H9 (cell line): ENCODE results near the gene HK2. TPM values are rescaled to one million over a fixed set of nuclear protein-coding genes. Genes with fewer than 3 reads are reported as not detected.

Source experiments
- DNase-seq: peaks from one replicate; pipeline ENCODE4 v3.0.0-alpha.2; 2017
- H2AFZ ChIP-seq: one replicate; pipeline ENCODE4 v1.6.1; 2013; ENCODE audit warnings: mild to moderate bottlenecking, low read length, control low read depth, moderate library complexity
- H2AK5ac ChIP-seq: 2 replicates; pipeline ENCODE4 v1.6.1; 2013; ENCODE audit warnings: low read length, control low read depth, mixed read lengths; ENCODE audit not compliant: insufficient read length
- H2BK120ac ChIP-seq: one replicate; pipeline ENCODE4 v1.6.1; 2013; ENCODE audit warnings: low read depth, mild to moderate bottlenecking, low read length, control low read depth, inconsistent platforms; ENCODE audit not compliant: poor library complexity, severe bottlenecking
- H2BK12ac ChIP-seq: 2 replicates; pipeline ENCODE4 v1.6.1; 2013; ENCODE audit warnings: low read length, control low read depth, mixed read lengths, low read depth; ENCODE audit not compliant: insufficient read length
- H2BK15ac ChIP-seq: 2 replicates; pipeline ENCODE4 v1.6.1; 2013; ENCODE audit warnings: low read depth, low read length, control low read depth
- H2BK20ac ChIP-seq: one replicate; pipeline ENCODE4 v1.6.1; 2013; ENCODE audit warnings: low read depth, mild to moderate bottlenecking, low read length, control low read depth, inconsistent platforms; ENCODE audit not compliant: poor library complexity, severe bottlenecking
- H2BK5ac ChIP-seq: 2 replicates; pipeline ENCODE4 v1.6.1; 2013; ENCODE audit warnings: low read length, control low read depth, mixed read lengths; ENCODE audit not compliant: insufficient read length
- H3K14ac ChIP-seq: 2 replicates; pipeline ENCODE4 v1.6.1; 2013; ENCODE audit warnings: low read length, control low read depth; ENCODE audit not compliant: insufficient read depth
- H3K18ac ChIP-seq: 2 replicates; pipeline ENCODE4 v1.6.1; 2013; ENCODE audit warnings: low read depth, mild to moderate bottlenecking, mixed read lengths, low read length, control low read depth; ENCODE audit not compliant: insufficient read length
- H3K23ac ChIP-seq: 2 replicates; pipeline ENCODE4 v1.6.1; 2013; ENCODE audit warnings: low read length, control low read depth, mixed read lengths, low read depth; ENCODE audit not compliant: insufficient read length
- H3K23me2 ChIP-seq: 2 replicates; pipeline ENCODE4 v1.6.1; 2013; ENCODE audit warnings: low read depth, mild to moderate bottlenecking, mixed read lengths, low read length, control low read depth; ENCODE audit not compliant: insufficient read length, poor library complexity, severe bottlenecking
- H3K27ac ChIP-seq: 2 replicates; pipeline ENCODE4 v1.5.1; 2013; ENCODE audit warnings: low read length, control low read depth, mixed read lengths, low read depth; ENCODE audit not compliant: insufficient read length
- H3K27me3 ChIP-seq: 2 replicates; pipeline ENCODE4 v1.6.1; 2013; ENCODE audit warnings: low read length, control low read depth, inconsistent platforms; ENCODE audit not compliant: insufficient read depth
- H3K4ac ChIP-seq: 2 replicates; pipeline ENCODE4 v1.6.1; 2013; ENCODE audit warnings: low read depth, mild to moderate bottlenecking, control low read depth, inconsistent platforms, low read length, moderate library complexity
- H3K4me1 ChIP-seq: 2 replicates; pipeline ENCODE4 v1.6.1; 2013; ENCODE audit warnings: low read length, control low read depth, inconsistent platforms; ENCODE audit not compliant: insufficient read depth
- H3K4me2 ChIP-seq: 2 replicates; pipeline ENCODE4 v1.6.1; 2013; ENCODE audit warnings: low read length, control low read depth, mixed read lengths; ENCODE audit not compliant: insufficient read length, insufficient read depth
- H3K56ac ChIP-seq: 2 replicates; pipeline ENCODE4 v1.6.1; 2013; ENCODE audit warnings: low read depth, mild to moderate bottlenecking, mixed read lengths, low read length, control low read depth; ENCODE audit not compliant: insufficient read length
- H3K79me1 ChIP-seq: 2 replicates; pipeline ENCODE4 v1.6.1; 2013; ENCODE audit warnings: low read depth, mild to moderate bottlenecking, moderate library complexity, low read length, control low read depth, inconsistent platforms; ENCODE audit not compliant: insufficient read depth, poor library complexity, severe bottlenecking
- H3K79me2 ChIP-seq: 2 replicates; pipeline ENCODE4 v1.6.1; 2013; ENCODE audit warnings: low read length, control low read depth, inconsistent platforms; ENCODE audit not compliant: insufficient read depth
- H3K9ac ChIP-seq: 2 replicates; pipeline ENCODE4 v1.6.1; 2013; ENCODE audit warnings: low read length, control low read depth, mixed read lengths; ENCODE audit not compliant: insufficient read length; ENCODE audit errors: extremely low read depth
- H3K9me3 ChIP-seq: one replicate; pipeline ENCODE4 v1.6.1; 2013; ENCODE audit warnings: low read depth, low read length, inconsistent platforms; ENCODE audit not compliant: control insufficient read depth
- H3T11ph ChIP-seq: one replicate; pipeline ENCODE4 v1.6.1; 2013; ENCODE audit warnings: mild to moderate bottlenecking, low read length, control low read depth, inconsistent platforms
- H4K20me1 ChIP-seq: one replicate; pipeline ENCODE4 v1.6.1; 2013; ENCODE audit not compliant: control insufficient read depth, insufficient read length, insufficient read depth
- H4K5ac ChIP-seq: 2 replicates; pipeline ENCODE4 v1.6.1; 2013; ENCODE audit warnings: low read depth, mild to moderate bottlenecking, mixed read lengths, low read length, control low read depth; ENCODE audit not compliant: insufficient read length
- H4K8ac ChIP-seq: replicated peaks from 2 replicates; pipeline ENCODE4 v1.6.1; 2013; ENCODE audit warnings: low read length, control low read depth, mixed read lengths, low read depth; ENCODE audit not compliant: insufficient read length
- H4K91ac ChIP-seq: 2 replicates; pipeline ENCODE4 v1.6.1; 2013; ENCODE audit warnings: low read depth, mild to moderate bottlenecking, moderate library complexity, mixed read lengths, low read length, control low read depth; ENCODE audit not compliant: insufficient read length
- H3K27ac Mint-ChIP-seq, 3 experiments: 2 replicates in 2 of 3; 3 replicates in 1 of 3; pipeline ENCODE4 v1.8.0; 2020 to 2021; ENCODE audit warnings: mixed read lengths in 3 of 3, mild to moderate bottlenecking in 1 of 3, moderate library complexity in 1 of 3
- H3K27me3 Mint-ChIP-seq: 2 replicates; pipeline ENCODE4 v1.8.0; 2021; ENCODE audit warnings: low read depth, mild to moderate bottlenecking, moderate library complexity, mixed read lengths
- H3K36me3 Mint-ChIP-seq, 3 experiments: 2 replicates in 2 of 3; 3 replicates in 1 of 3; pipeline ENCODE4 v1.8.0; 2020 to 2021; ENCODE audit warnings: low read depth in 3 of 3, mixed read lengths in 3 of 3; ENCODE audit not compliant: insufficient read depth in 1 of 3
- H3K4me1 Mint-ChIP-seq, 2 experiments: 2 replicates each; pipeline ENCODE4 v1.8.0; 2020; ENCODE audit warnings: mixed read lengths in 2 of 2
- H3K4me3 Mint-ChIP-seq, 2 experiments: 2 replicates in 1 of 2; 3 replicates in 1 of 2; pipeline ENCODE4 v1.8.0; 2020 to 2021; ENCODE audit warnings: mild to moderate bottlenecking in 2 of 2, mixed read lengths in 2 of 2, moderate library complexity in 1 of 2
- H3K9me3 Mint-ChIP-seq, 2 experiments: 2 replicates in 1 of 2; 3 replicates in 1 of 2; pipeline ENCODE4 v1.8.0; 2020; ENCODE audit warnings: mild to moderate bottlenecking in 2 of 2, mixed read lengths in 2 of 2, moderate library complexity in 1 of 2
- WGBS: extraction: QIAGEN DNeasy Blood & Tissue Kit; methylation state at CpG from one replicate; pipeline ENCODE4 v1.1.7; 2013; ENCODE audit warnings: missing lambda C conversion rate, low lambda C conversion rate, mixed read lengths; ENCODE audit not compliant: insufficient read length; ENCODE audit errors: extremely low coverage; 5-methylcytosine and 5-hydroxymethylcytosine counted together
- total RNA-seq: library from RNA; stranded (reverse); gene quantifications from 2 replicates; pipeline ENCODE4 v1.2.1, GENCODE V29; 2021
- TF ChIP-seq, protein P1 (sequence below): fragments of 200-600 bp; sonication (generic); conservative IDR thresholded peaks from 3 replicates; pipeline ENCODE4 v1.8.0; 2021; ENCODE audit warnings: antibody characterized with exemption, mild to moderate bottlenecking

Gene HK2
- total RNA-seq, 1 experiment from 2014 or later = 54.3 TPM

DNA sequence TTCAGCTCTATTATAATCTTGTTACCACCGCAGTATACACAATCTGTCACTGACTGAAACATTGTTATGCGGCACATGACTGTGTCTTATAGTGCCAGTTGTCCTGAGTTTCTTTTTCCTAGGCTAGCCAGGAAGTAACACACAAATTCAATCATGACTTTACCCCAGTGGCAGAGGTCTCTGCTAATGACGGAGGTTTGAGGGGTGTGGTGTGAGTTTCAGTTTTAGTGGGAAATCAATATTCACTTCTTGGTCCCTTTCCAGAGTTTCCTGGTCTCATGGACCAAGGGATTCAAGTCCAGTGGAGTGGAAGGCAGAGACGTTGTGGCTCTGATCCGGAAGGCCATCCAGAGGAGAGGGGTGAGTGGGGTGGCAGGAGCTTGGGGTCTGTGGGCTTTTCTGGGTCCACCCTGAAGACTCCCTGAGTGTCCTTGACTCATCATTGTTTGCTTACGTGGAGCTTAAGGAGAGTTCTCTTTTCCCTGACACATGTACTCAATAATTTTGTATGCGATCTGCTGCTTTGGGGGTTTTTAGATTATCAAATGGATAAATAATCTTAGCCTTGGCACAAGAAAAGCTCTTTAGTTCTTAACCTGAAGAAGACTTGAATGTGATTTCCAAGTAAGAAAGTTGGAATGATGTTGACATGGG, 39.2 kb downstream of the HK2 start:
- no peaks in the 10 kb centered on the region for H3K27me3 ChIP-seq
- no peaks in the 10 kb centered on the region for H3K9me3 ChIP-seq
- no peak overlapping the region for H2BK12ac ChIP-seq
- no peaks in the 10 kb centered on the region for H3K9me3 Mint-ChIP-seq
- no peak overlapping the region for H2BK20ac ChIP-seq
- TF ChIP-seq, protein P1, sequence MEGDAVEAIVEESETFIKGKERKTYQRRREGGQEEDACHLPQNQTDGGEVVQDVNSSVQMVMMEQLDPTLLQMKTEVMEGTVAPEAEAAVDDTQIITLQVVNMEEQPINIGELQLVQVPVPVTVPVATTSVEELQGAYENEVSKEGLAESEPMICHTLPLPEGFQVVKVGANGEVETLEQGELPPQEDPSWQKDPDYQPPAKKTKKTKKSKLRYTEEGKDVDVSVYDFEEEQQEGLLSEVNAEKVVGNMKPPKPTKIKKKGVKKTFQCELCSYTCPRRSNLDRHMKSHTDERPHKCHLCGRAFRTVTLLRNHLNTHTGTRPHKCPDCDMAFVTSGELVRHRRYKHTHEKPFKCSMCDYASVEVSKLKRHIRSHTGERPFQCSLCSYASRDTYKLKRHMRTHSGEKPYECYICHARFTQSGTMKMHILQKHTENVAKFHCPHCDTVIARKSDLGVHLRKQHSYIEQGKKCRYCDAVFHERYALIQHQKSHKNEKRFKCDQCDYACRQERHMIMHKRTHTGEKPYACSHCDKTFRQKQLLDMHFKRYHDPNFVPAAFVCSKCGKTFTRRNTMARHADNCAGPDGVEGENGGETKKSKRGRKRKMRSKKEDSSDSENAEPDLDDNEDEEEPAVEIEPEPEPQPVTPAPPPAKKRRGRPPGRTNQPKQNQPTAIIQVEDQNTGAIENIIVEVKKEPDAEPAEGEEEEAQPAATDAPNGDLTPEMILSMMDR = no peak
- DNase-seq = no peak
- H4K20me1 ChIP-seq = no peaks in the 10 kb centered on the region
- H3K9ac ChIP-seq = no peak overlapping the region
- no peaks in the 10 kb centered on the region for H3K23me2 ChIP-seq
- H3K18ac ChIP-seq = no peak overlapping the region
- H2AK5ac ChIP-seq = no peak overlapping the region
- no peak overlapping the region for H3K56ac ChIP-seq
- no CpG with 5 or more reads among the region's 7 CpGs for WGBS
- no peak overlapping the region for H3K23ac ChIP-seq
- H3K79me2 ChIP-seq = no peaks in the 10 kb centered on the region
- H3K27ac Mint-ChIP-seq = peak overlapping the region in 2 of 3 experiments; percentile 9 to 53; a peak in 1 of 7 replicates
- peaks cover 6% of the 10 kb centered on the region for H3K79me1 ChIP-seq
- no peak overlapping the region for H4K91ac ChIP-seq
- H3K4me1 Mint-ChIP-seq = peaks cover 9 to 16% of the 10 kb centered on the region in 2 experiments
- no peak overlapping the region for H3K4me2 ChIP-seq
- H3K36me3 Mint-ChIP-seq = peaks cover 63 to 91% (median 87%) of the 10 kb centered on the region in 3 experiments; a peak in 6 of 7 replicates
- H3K27ac ChIP-seq = no peak overlapping the region
- no peaks in the 10 kb centered on the region for H3K27me3 Mint-ChIP-seq
- H3K14ac ChIP-seq = no peak overlapping the region
- H3K4me3 Mint-ChIP-seq = no peak overlapping the region
- H3T11ph ChIP-seq = no peak overlapping the region
- no peak overlapping the region for H2BK120ac ChIP-seq
- H2BK15ac ChIP-seq = no peak overlapping the region
- H2BK5ac ChIP-seq = no peak overlapping the region
- no peak overlapping the region for H3K4ac ChIP-seq
- H4K8ac ChIP-seq = no peak overlapping the region
- no peaks in the 10 kb centered on the region; the same call in 1 of the 2 replicates for H3K4me1 ChIP-seq
- H2AFZ ChIP-seq = no peak overlapping the region
- no peak overlapping the region for H4K5ac ChIP-seq
